K562 (cell line): Measurements from ENCODE around the gene ARMC6. TPM values are rescaled to one million over a fixed set of nuclear protein-coding genes. Genes with fewer than 3 reads are reported as not detected.

Experiments used
- BCLAF1 ChIP-seq, 2 experiments: fragments of 450-650 bp in 1 of 2; IDR thresholded peaks; 2 replicates each; pipeline ENCODE4 v1.6.1; 2011 to 2017; ENCODE audit warnings: low read depth in 2 of 2, antibody characterized with exemption in 1 of 2, borderline replicate concordance in 1 of 2, low read length in 1 of 2, mild to moderate bottlenecking in 1 of 2, mixed read lengths in 1 of 2; ENCODE audit not compliant: control insufficient read depth in 1 of 2
- BRCA1 ChIP-seq, 2 experiments: fragments of 450-650 bp in 1 of 2; sonication (generic) in 1 of 2; formaldehyde crosslinking in 1 of 2; IDR thresholded peaks; 2 replicates each; pipeline versions ENCODE4 v1.5.0 to v1.6.1; 2017 to 2020; ENCODE audit warnings: mild to moderate bottlenecking in 1 of 2, missing genetic modification reagents in 1 of 2
- CUX1 ChIP-seq: fragments of 200-800 bp; sonication (Bioruptor generic); IDR thresholded peaks from 2 replicates; pipeline ENCODE4 v1.6.1; 2016; ENCODE audit warnings: missing genetic modification characterization, missing compliant biosample characterization
- HNRNPLL ChIP-seq: fragments of 200-400 bp; formaldehyde crosslinking; IDR thresholded peaks from 2 replicates; pipeline ENCODE4 v1.6.1; 2017; ENCODE audit warnings: low read length, low read depth, mild to moderate bottlenecking; ENCODE audit not compliant: poor library complexity, severe bottlenecking
- MTF1 ChIP-seq: fragments of 250-450 bp; sonication (Bioruptor Pico); IDR thresholded peaks from 2 replicates; pipeline ENCODE4 v1.9.0; 2021; ENCODE audit warnings: moderate library complexity, mild to moderate bottlenecking, inconsistent platforms, borderline replicate concordance
- POLR2AphosphoS5 ChIP-seq: IDR thresholded peaks from 2 replicates; pipeline ENCODE4 v1.6.1; 2011; ENCODE audit warnings: mild to moderate bottlenecking, low read depth, low read length, moderate library complexity; ENCODE audit not compliant: control insufficient read depth, insufficient read depth
- PTBP1 ChIP-seq: fragments of 200-400 bp; formaldehyde crosslinking; IDR thresholded peaks from 2 replicates; pipeline ENCODE4 v1.6.1; 2017; ENCODE audit warnings: low read depth, low read length
- RBM22 ChIP-seq: fragments of 200-400 bp; formaldehyde crosslinking; IDR thresholded peaks from 2 replicates; pipeline ENCODE4 v1.6.1; 2018; ENCODE audit warnings: low read length, low read depth; ENCODE audit not compliant: poor library complexity, severe bottlenecking
- SIN3B ChIP-seq: fragments of 450-650 bp; IDR thresholded peaks from 2 replicates; pipeline ENCODE4 v1.6.1; 2017; ENCODE audit warnings: low read depth, mild to moderate bottlenecking, moderate library complexity
- TRIM24 ChIP-seq, 2 experiments: fragments of 450-650 bp; IDR thresholded peaks; 2 replicates each; pipeline ENCODE4 v1.6.1; 2016
- TSHZ1 ChIP-seq: fragments of 250-450 bp; sonication (Bioruptor Pico); IDR thresholded peaks from 2 replicates; pipeline ENCODE4 v1.4.0; 2020; ENCODE audit warnings: mild to moderate bottlenecking, moderate library complexity
- ZNF561 ChIP-seq: fragments of 450-650 bp; formaldehyde crosslinking; conservative IDR thresholded peaks from 2 replicates; pipeline ENCODE4 v1.4.0; 2020; ENCODE audit warnings: mild to moderate bottlenecking, moderate library complexity
- ZNF76 ChIP-seq: fragments of 250-450 bp; sonication (Bioruptor Pico); IDR thresholded peaks from 2 replicates; pipeline ENCODE4 v1.4.0; 2020; ENCODE audit warnings: mild to moderate bottlenecking, moderate library complexity, borderline replicate concordance
- polyA plus RNA-seq, 8 experiments: library from polyadenylated mRNA; depleted of rRNA in 4 of 8; stranded (reverse) in 5 of 8; unstranded in 3 of 8; fragments of >200 nt; fragmentation: Nextera tagmentation in 2 of 8; fragmentation: Illumina TruSeq in 1 of 8; extraction: Ambion mirVana in 2 of 8; extraction: Trizol in 1 of 8; gene quantifications; 2 replicates each; pipeline versions ENCODE4 v1.2.1 to v1.2.3, GENCODE V29; 2011 to 2014; ENCODE audit warnings: inconsistent platforms in 1 of 8, missing spikeins in 1 of 8
- total RNA-seq, 7 experiments: library from RNA; depleted of rRNA in 6 of 7; stranded (reverse); fragments of >200 nt in 6 of 7; fragmentation: Illumina TruSeq in 2 of 7; extraction: Trizol in 2 of 7; gene quantifications; 2 replicates each; pipeline versions ENCODE4 v1.2.1 to v1.2.3, GENCODE V29; 2011 to 2021; ENCODE audit warnings: low replicate concordance in 1 of 7

The ARMC6 gene
- total and polyA plus RNA-seq, 9 of the 15 experiments (the other 6 are each of a cell fraction or from before 2014, with no cell fraction given): 2.1 to 93.4 (median 63.6) TPM

GRCh38 chr19:19063183-19064097, 30.0 kb downstream of the ARMC6 start, which contains the start of gene SLC25A42 (continued):
- TF ChIP-seq CUX1 (CRISPR knock-in tag) (no peak), BCLAF1 (IDR thresholded peaks at IDR 0.05; ENCODE audit: borderline replicate concordance in 1 of 2, control insufficient read depth in 1 of 2, low read depth in 2 of 2, low read length in 1 of 2) (no peak), SIN3B (peak; percentile 81; the same call in 1 of the 2 replicates), BRCA1 (IDR thresholded peaks at IDR 0.05) (no peak), BRCA1 (CRISPR knock-in tag; IDR thresholded peaks at IDR 0.05) (no peak), HNRNPLL (peak; percentile 67), ZNF561 (no peak), TRIM24 (IDR thresholded peaks at IDR 0.05) (peak in 1 of 2 experiments; percentile 35; a peak in 1 of 4 replicates), TSHZ1 (CRISPR knock-in tag) (no peak), MTF1 (CRISPR knock-in tag) (no peak), RBM22 (no peak), ZNF76 (CRISPR knock-in tag) (no peak), POLR2AphosphoS5 (peak; percentile 60), PTBP1 (no peak)
